HEK293 (cell line): Measurements from ENCODE around the gene COL19A1.

Experiments used
- CTCF ChIA-PET: fragments of 350-600 bp; formaldehyde crosslinking; extraction: SDS; loops from one replicate; lab custom pipeline; 2021; ENCODE audit warnings: antibody characterized with exemption; lab: Yijun Ruan, JAX
- POLR2A ChIA-PET: fragments of 300-600 bp; formaldehyde crosslinking; extraction: SDS; loops from one replicate; lab custom pipeline; 2020; ENCODE audit warnings: antibody characterized with exemption, inconsistent platforms; lab: Yijun Ruan, JAX
- H3K27ac ChIP-seq: fragments of 200-500 bp; sonication (Bioruptor generic); 2 replicates; pipeline ENCODE4 v1.5.1; 2014; ENCODE audit warnings: low read depth, low read length, control low read depth, inconsistent platforms; ENCODE audit errors: extremely low read depth
- H3K36me3 ChIP-seq, 2 experiments: fragments of 200-500 bp in 1 of 2; sonication (Bioruptor generic) in 1 of 2; 1 replicate in 1 of 2; 2 replicates in 1 of 2; pipeline ENCODE4 v1.5.1; 2014 to 2017; ENCODE audit warnings: inconsistent platforms in 2 of 2, low read length in 2 of 2; ENCODE audit not compliant: control insufficient read depth in 2 of 2, insufficient read depth in 1 of 2
- H3K4me1 ChIP-seq: fragments of 200-500 bp; sonication (Bioruptor generic); 2 replicates; pipeline ENCODE4 v1.5.1; 2014; ENCODE audit warnings: mild to moderate bottlenecking, low read length, inconsistent platforms; ENCODE audit not compliant: control insufficient read depth, insufficient read depth
- H3K4me3 ChIP-seq: 2 replicates; pipeline ENCODE4 v1.5.1; 2011; ENCODE audit warnings: low read depth, mild to moderate bottlenecking, control low read depth, low read length, moderate library complexity
- H3K9me3 ChIP-seq: fragments of 200-500 bp; sonication (Bioruptor generic); 2 replicates; pipeline ENCODE4 v1.5.1; 2014; ENCODE audit warnings: low read depth, low read length, inconsistent platforms; ENCODE audit not compliant: control insufficient read depth, insufficient read depth
- ATF2 ChIP-seq: fragments of 450-650 bp; formaldehyde crosslinking; IDR thresholded peaks from 2 replicates; pipeline ENCODE4 v1.5.1; 2016; ENCODE audit warnings: missing biosample characterization, missing genetic modification characterization, low read depth
- CTCF ChIP-seq: fragments of 450-650 bp; formaldehyde crosslinking; IDR thresholded peaks from 2 replicates; pipeline ENCODE4 v1.5.1; 2016; ENCODE audit warnings: missing biosample characterization, missing genetic modification characterization
- HIC1 ChIP-seq: fragments of 450-650 bp; formaldehyde crosslinking; IDR thresholded peaks from 2 replicates; pipeline ENCODE4 v1.5.1; 2016; ENCODE audit warnings: missing biosample characterization, missing genetic modification characterization
- ZBTB21 ChIP-seq: fragments of 450-650 bp; formaldehyde crosslinking; IDR thresholded peaks from 2 replicates; pipeline ENCODE4 v1.5.1; 2017; ENCODE audit warnings: missing biosample characterization, missing genetic modification characterization
- ZIC2 ChIP-seq: fragments of 450-650 bp; formaldehyde crosslinking; IDR thresholded peaks from 2 replicates; pipeline ENCODE4 v1.5.1; 2016; ENCODE audit warnings: missing biosample characterization, missing genetic modification characterization
- ZNF10 ChIP-seq: fragments of 450-650 bp; formaldehyde crosslinking; IDR thresholded peaks from 2 replicates; pipeline ENCODE4 v1.5.1; 2017; ENCODE audit warnings: missing biosample characterization, missing genetic modification characterization
- ZNF121 ChIP-seq: fragments of 450-650 bp; formaldehyde crosslinking; IDR thresholded peaks from 2 replicates; pipeline ENCODE4 v1.5.1; 2016; ENCODE audit warnings: missing biosample characterization, missing genetic modification characterization
- ZNF214 ChIP-seq: fragments of 450-650 bp; formaldehyde crosslinking; IDR thresholded peaks from 2 replicates; pipeline ENCODE4 v1.5.1; 2017; ENCODE audit warnings: missing biosample characterization, mild to moderate bottlenecking, missing genetic modification characterization, borderline replicate concordance
- ZNF274 ChIP-seq, 2 experiments: fragments of 200-500 bp in 1 of 2; fragments of 450-650 bp in 1 of 2; sonication (Bioruptor generic) in 1 of 2; formaldehyde crosslinking in 1 of 2; IDR thresholded peaks; 2 replicates each; pipeline versions ENCODE4 v1.5.1 to v1.6.1; 2014 to 2016; ENCODE audit warnings: borderline replicate concordance in 1 of 2, inconsistent platforms in 1 of 2, low read length in 1 of 2, missing biosample characterization in 1 of 2, missing genetic modification characterization in 1 of 2
- ZNF501 ChIP-seq: fragments of 450-650 bp; formaldehyde crosslinking; IDR thresholded peaks from 2 replicates; pipeline ENCODE4 v1.5.1; 2016; ENCODE audit warnings: missing biosample characterization, missing genetic modification characterization
- ZNF561 ChIP-seq: fragments of 450-650 bp; IDR thresholded peaks from 2 replicates; pipeline ENCODE4 v1.5.1; 2018; ENCODE audit warnings: missing biosample characterization, missing genetic modification characterization, borderline replicate concordance
- ZNF654 ChIP-seq: fragments of 450-650 bp; formaldehyde crosslinking; IDR thresholded peaks from 2 replicates; pipeline ENCODE4 v1.5.1; 2016; ENCODE audit warnings: low read depth, missing biosample characterization, missing genetic modification characterization
- ZNF660 ChIP-seq: fragments of 450-650 bp; IDR thresholded peaks from 2 replicates; pipeline ENCODE4 v1.5.1; 2018; ENCODE audit warnings: missing biosample characterization, mild to moderate bottlenecking, missing genetic modification characterization

COL19A1 gene

GRCh38 chr6:70219943-70220613, 353.7 kb downstream of the COL19A1 start (continued):
- TF ChIP-seq ATF2 (tag by site-specific recombination): peak; percentile 80
- TF ChIP-seq ZNF214 (tag by site-specific recombination): no peak
- no peak for TF ChIP-seq HIC1 (tag by site-specific recombination)
- TF ChIP-seq ZNF121 (tag by site-specific recombination): no peak
- TF ChIP-seq ZBTB21: no peak

- H3K4me3 ChIP-seq: no peak overlapping the region
- no peaks in the 10 kb centered on the region for H3K4me1 ChIP-seq
- CTCF ChIA-PET: interaction anchor here (0.5 to 5.7 kb wide), 68 partner anchors 9 to 1845 kb away, joined by 3 to 112 read pairs (median 5); partner anchors contain the start of gene SDHAF4
- no peaks in the 10 kb centered on the region for H3K36me3 ChIP-seq
- TF ChIP-seq ZNF10 (tag by site-specific recombination): peak; percentile 72; the same call in 1 of the 2 replicates
- peak; percentile 90 for TF ChIP-seq ZNF654
- 0 out of 2 replicates have a peak, but pooled peaks have one; percentile 33 for TF ChIP-seq ZNF660
- TF ChIP-seq ZNF274 (IDR thresholded peaks at IDR 0.05; ENCODE audit: low read length): no peak
- no peak for TF ChIP-seq ZNF274 (tag by site-specific recombination; IDR thresholded peaks at IDR 0.05; ENCODE audit: borderline replicate concordance)
- no peak for TF ChIP-seq ZNF561 (tag by site-specific recombination)
- 0 out of 2 replicates have a peak, but pooled peaks have one; percentile 27 for TF ChIP-seq CTCF
- TF ChIP-seq ATF2 (tag by site-specific recombination): 0 out of 2 replicates have a peak, but pooled peaks have one; percentile 9
- no peak for TF ChIP-seq ZIC2
- TF ChIP-seq ZNF501 (tag by site-specific recombination): no peak
- POLR2A ChIA-PET: interaction anchor here (0.6 to 1.0 kb wide), 3 partner anchors 352 to 735 kb away, joined by 3 to 5 read pairs (median 3); no protein-coding TSS in a partner anchor
- H3K27ac ChIP-seq: no peak overlapping the region
- H3K9me3 ChIP-seq: no peaks in the 10 kb centered on the region
Observed at GRCh38 chr6:70221025-70221714, 354.8 kb downstream of the COL19A1 start.
